ENCODE data around the gene KLF7. TPM values are rescaled to one million over a fixed set of nuclear protein-coding genes. Genes with fewer than 3 reads are reported as not detected.
A peak's percentile ranks its signal among the peaks of the same experiment; 100 is the strongest.

The KLF7 gene
- total and polyA plus RNA-seq, 4 experiments from 2014 or later: 14.1 to 47.1 (median 31.4) TPM

DNA sequence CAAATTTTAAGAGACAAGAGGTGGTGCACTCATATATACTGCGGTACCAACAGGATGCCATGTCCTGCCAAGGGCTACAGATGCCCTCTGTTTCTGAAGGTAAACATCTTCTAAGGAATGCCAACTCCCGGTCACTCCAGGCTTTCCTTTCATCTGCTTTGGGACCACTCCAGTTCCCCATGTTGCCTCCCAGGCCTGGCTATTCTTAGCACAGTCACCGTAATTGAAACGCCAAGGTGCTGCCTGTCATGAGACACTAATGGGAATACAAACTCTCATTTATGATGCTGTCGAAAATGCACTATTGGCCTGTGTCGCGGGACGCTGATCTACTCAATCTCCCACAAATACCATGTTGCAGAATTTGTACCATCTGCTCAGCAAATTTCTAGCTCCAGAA is 79.6 kb downstream of the KLF7 start:
- Mint-ChIP-seq H3K9me3 (no peaks in the 10 kb centered on the region), H3K27ac (peak overlapping the region in 1 of 7 donors; percentile 18), H3K4me1 (peaks cover 10 to 25% (median 20%) of the 10 kb centered on the region in 4 donors), H3K36me3 (peaks cover 38 to 51% of the 10 kb centered on the region in 2 donors), H3K4me3 (no peak overlapping the region), H3K27me3 (no peaks in the 10 kb centered on the region)
- no peak overlapping the region for H3K4me3 ChIP-seq (ENCODE audit: low read length in 2 of 2)
- H3K9me3 ChIP-seq (ENCODE audit: control insufficient read depth in 1 of 2, low read length in 2 of 2): no peaks in the 10 kb centered on the region
- intact Hi-C loops (cut with micrococcal nuclease): no loop called here
- H3K4me1 ChIP-seq (ENCODE audit: insufficient read depth, low read length): peaks cover 8% of the 10 kb centered on the region
- H3K27ac ChIP-seq (ENCODE audit: low read depth, low read length): no peak overlapping the region
- no peaks in the 10 kb centered on the region for H3K27me3 ChIP-seq (ENCODE audit: insufficient read depth, low read length)
- CTCF ChIA-PET (ENCODE audit: partially characterized antibody): no interaction called here
- POLR2A ChIA-PET (ENCODE audit: partially characterized antibody): no interaction called here
- H3K36me3 ChIP-seq (ENCODE audit: insufficient read depth, low read length): no peaks in the 10 kb centered on the region
- DNase-seq: no peak

DNA sequence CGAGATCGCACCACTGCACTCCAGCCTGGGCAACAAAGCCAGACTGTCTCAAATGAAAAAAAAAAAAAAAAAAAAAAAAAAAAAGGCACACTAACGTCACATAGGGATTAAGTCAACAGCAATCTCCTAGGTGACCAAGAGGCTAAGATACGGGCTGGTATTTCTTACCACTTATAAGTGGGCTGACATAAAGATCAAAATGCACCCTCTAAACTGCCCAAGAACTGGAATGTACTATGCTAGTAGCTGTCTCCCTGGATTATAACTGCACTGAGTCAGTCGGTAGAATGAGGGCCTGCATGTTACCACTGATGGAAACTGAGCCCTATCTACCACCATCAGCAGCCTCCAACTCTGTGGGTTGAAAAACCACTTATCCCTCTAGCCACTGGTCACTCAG is 80.6 kb downstream of the KLF7 start:
- Histone ChIP-seq H3K27ac (ENCODE audit: low read depth, low read length) (no peak overlapping the region), H3K4me3 (ENCODE audit: low read length in 2 of 2) (no peak overlapping the region), H3K27me3 (ENCODE audit: insufficient read depth, low read length) (no peaks in the 10 kb centered on the region), H3K36me3 (ENCODE audit: insufficient read depth, low read length) (no peaks in the 10 kb centered on the region), H3K4me1 (ENCODE audit: insufficient read depth, low read length) (peaks cover 8% of the 10 kb centered on the region), H3K9me3 (ENCODE audit: control insufficient read depth in 1 of 2, low read length in 2 of 2) (no peaks in the 10 kb centered on the region)
- no peak for DNase-seq
- Mint-ChIP-seq H3K4me3 (no peak overlapping the region), H3K36me3 (peaks cover 48 to 60% of the 10 kb centered on the region in 2 donors), H3K4me1 (peaks cover 4 to 17% (median 12%) of the 10 kb centered on the region in 4 donors), H3K27ac (no peak overlapping the region), H3K27me3 (no peaks in the 10 kb centered on the region), H3K9me3 (no peaks in the 10 kb centered on the region)
- CTCF ChIA-PET (ENCODE audit: partially characterized antibody): no interaction called here
- POLR2A ChIA-PET (ENCODE audit: partially characterized antibody): no interaction called here
- intact Hi-C loops (cut with micrococcal nuclease): no loop called here

DNA sequence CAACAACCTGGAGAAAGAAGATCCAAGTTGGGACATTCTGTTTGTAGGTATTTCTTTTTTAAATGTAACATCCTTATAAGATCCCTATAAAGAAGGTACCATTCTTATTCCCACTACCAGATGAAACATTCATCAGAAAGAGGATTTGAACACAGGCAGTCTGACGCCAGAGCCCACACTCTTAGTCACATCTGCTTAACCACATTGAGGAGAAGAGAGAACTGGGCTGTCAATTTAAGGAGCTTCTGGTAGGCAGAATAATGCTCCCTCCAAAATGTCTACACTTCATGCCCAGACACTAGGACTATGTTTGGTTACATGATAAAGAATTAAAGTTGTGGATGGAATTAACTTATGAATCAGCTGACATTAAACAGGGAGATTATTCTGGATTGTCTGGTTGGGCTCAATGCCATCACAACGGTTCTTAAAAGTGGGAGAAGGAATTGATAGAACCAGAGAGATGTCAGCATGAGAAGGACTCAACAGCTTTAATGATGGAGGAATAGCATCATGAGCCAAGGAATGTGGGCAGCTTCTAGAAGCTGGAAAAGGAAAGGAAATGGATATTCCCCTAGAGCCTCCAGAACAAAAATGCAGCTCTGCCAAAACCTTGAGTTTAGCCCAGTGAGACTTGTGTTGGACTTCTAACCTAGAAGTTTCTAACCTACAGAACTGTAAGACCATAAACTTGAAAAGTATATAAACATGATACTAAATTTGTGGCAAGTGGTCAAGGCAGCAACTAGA is 82.2 kb downstream of the KLF7 start:
- intact Hi-C loops (cut with micrococcal nuclease): no loop called here

DNA sequence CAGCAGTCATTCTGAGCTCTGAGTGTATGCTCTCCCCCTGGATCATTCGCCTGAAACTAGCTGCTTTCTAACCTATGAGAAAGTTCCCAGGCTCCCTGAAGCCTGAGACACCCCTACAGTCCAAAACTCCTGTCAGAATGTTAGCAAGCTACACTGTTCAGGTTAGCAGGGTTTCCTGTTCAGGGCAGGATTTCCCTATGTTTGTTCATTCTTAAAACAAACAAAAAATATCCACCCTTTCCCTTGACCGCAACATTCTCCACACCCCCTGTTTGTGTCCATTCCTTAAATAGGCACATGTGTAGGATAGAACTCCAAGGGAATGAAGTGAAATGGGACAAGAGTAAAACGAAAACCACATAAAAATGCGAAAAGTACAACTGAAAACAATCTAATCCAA is 83.1 kb downstream of the KLF7 start:
- no peak overlapping the region for H3K4me3 ChIP-seq (ENCODE audit: low read length in 2 of 2)
- intact Hi-C loops (cut with micrococcal nuclease): no loop called here
- no peak for DNase-seq
- no peak overlapping the region for H3K4me3 Mint-ChIP-seq
- no peaks in the 10 kb centered on the region for H3K4me1 Mint-ChIP-seq
- peak overlapping the region in 1 of 7 donors; percentile 5 for H3K27ac Mint-ChIP-seq
- H3K36me3 ChIP-seq (ENCODE audit: insufficient read depth, low read length): no peaks in the 10 kb centered on the region
- ChIA-PET CTCF (ENCODE audit: partially characterized antibody) (no interaction called here), POLR2A (ENCODE audit: partially characterized antibody) (no interaction called here)
- no peaks in the 10 kb centered on the region for H3K27me3 ChIP-seq (ENCODE audit: insufficient read depth, low read length)
- H3K27ac ChIP-seq (ENCODE audit: low read depth, low read length): no peak overlapping the region
- H3K4me1 ChIP-seq (ENCODE audit: insufficient read depth, low read length): no peaks in the 10 kb centered on the region
- H3K27me3 Mint-ChIP-seq: no peaks in the 10 kb centered on the region
- peaks cover 59% of the 10 kb centered on the region in 2 donors for H3K36me3 Mint-ChIP-seq
- no peaks in the 10 kb centered on the region for H3K9me3 ChIP-seq (ENCODE audit: control insufficient read depth in 1 of 2, low read length in 2 of 2)
- no peaks in the 10 kb centered on the region for H3K9me3 Mint-ChIP-seq

More for the DNA sequence above, 82.2 kb downstream of the KLF7 start:
- H3K4me3 Mint-ChIP-seq: no peak overlapping the region
- no peak for DNase-seq
- Histone ChIP-seq H3K4me3 (ENCODE audit: low read length in 2 of 2) (no peak overlapping the region), H3K27me3 (ENCODE audit: insufficient read depth, low read length) (no peaks in the 10 kb centered on the region), H3K9me3 (ENCODE audit: control insufficient read depth in 1 of 2, low read length in 2 of 2) (no peaks in the 10 kb centered on the region), H3K27ac (ENCODE audit: low read depth, low read length) (no peak overlapping the region), H3K36me3 (ENCODE audit: insufficient read depth, low read length) (no peaks in the 10 kb centered on the region), H3K4me1 (ENCODE audit: insufficient read depth, low read length) (no peaks in the 10 kb centered on the region)
- no peaks in the 10 kb centered on the region for H3K27me3 Mint-ChIP-seq
- H3K27ac Mint-ChIP-seq: peak overlapping the region in 1 of 7 donors; percentile 38
- no peaks in the 10 kb centered on the region for H3K9me3 Mint-ChIP-seq
- H3K36me3 Mint-ChIP-seq: peaks cover 59 to 64% of the 10 kb centered on the region in 2 donors
- H3K4me1 Mint-ChIP-seq: peaks cover 0 to 6% (median 4%) of the 10 kb centered on the region in 4 donors
- CTCF ChIA-PET (ENCODE audit: partially characterized antibody): no interaction called here
- POLR2A ChIA-PET (ENCODE audit: partially characterized antibody): no interaction called here

DNA sequence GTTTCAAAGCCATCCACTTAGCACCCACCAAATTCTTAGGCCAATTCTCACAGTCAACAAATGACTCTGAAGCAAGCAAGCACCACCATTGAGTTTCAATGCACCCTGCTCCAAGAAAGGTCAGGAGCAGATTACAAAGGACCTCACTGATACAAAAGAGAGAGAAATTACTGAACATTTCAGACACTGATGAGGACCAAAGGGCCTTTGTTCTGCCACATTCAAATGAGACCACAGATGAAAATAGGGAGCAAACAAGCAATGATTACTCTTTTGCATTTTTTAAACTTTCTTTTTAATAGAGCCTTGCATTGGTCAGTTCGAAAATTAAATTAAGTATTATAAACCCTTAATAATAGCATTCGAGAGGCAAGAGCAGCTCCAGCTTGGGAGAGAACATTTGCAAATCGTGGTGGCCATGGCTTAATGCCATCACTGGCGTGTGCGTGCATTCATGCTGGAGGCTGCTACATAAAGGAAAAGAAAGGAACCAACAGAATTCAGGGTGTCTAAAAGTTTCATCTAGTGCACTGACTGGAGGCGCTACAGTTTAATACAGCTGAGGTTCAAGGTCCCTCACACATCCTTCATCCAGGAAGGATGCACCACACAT is 87.5 kb downstream of the KLF7 start:
- ChIA-PET CTCF (ENCODE audit: partially characterized antibody) (no interaction called here), POLR2A (ENCODE audit: partially characterized antibody) (no interaction called here)
- no peak for DNase-seq
- Mint-ChIP-seq H3K27me3 (peaks cover 0 to 5% of the 10 kb centered on the region in 2 donors), H3K4me1 (peaks cover 17 to 26% (median 21%) of the 10 kb centered on the region in 4 donors), H3K27ac (no peak overlapping the region), H3K4me3 (no peak overlapping the region), H3K9me3 (no peaks in the 10 kb centered on the region), H3K36me3 (peaks cover 33 to 43% of the 10 kb centered on the region in 2 donors)
- Histone ChIP-seq H3K9me3 (ENCODE audit: control insufficient read depth in 1 of 2, low read length in 2 of 2) (no peaks in the 10 kb centered on the region), H3K4me3 (ENCODE audit: low read length in 2 of 2) (no peak overlapping the region), H3K27me3 (ENCODE audit: insufficient read depth, low read length) (no peaks in the 10 kb centered on the region), H3K36me3 (ENCODE audit: insufficient read depth, low read length) (no peaks in the 10 kb centered on the region), H3K4me1 (ENCODE audit: insufficient read depth, low read length) (peaks cover 17% of the 10 kb centered on the region), H3K27ac (ENCODE audit: low read depth, low read length) (no peak overlapping the region)
- intact Hi-C loops (cut with micrococcal nuclease): no loop called here

DNA sequence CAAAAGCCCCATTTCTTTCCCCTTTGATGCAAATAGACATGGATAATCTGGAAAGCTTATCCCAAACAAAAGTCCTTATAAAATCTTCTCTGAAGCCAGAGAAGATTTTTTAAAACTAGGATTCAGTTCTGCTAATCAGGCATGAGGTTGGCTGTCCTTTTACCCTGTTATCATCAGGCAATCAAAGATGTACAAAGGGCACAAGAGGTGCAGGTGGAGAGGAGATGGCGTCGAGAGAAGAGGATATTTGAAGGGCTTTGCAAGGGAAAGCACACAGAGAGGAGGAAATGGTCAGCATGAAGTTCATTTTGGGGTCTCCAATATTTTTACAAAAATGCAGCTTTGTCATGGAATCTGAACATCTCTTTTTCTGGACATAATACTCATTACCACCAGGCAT is 88.5 kb downstream of the KLF7 start:
- H3K4me3 ChIP-seq (ENCODE audit: low read length in 2 of 2): no peak overlapping the region
- no peaks in the 10 kb centered on the region for H3K36me3 ChIP-seq (ENCODE audit: insufficient read depth, low read length)
- H3K27ac Mint-ChIP-seq: no peak overlapping the region
- ChIA-PET POLR2A (ENCODE audit: partially characterized antibody) (no interaction called here), CTCF (ENCODE audit: partially characterized antibody) (no interaction called here)
- H3K4me1 Mint-ChIP-seq: peaks cover 20 to 30% (median 22%) of the 10 kb centered on the region in 4 donors
- intact Hi-C loops (cut with micrococcal nuclease): no loop called here
- DNase-seq: no peak
- peaks cover 24 to 40% of the 10 kb centered on the region in 2 donors for H3K36me3 Mint-ChIP-seq
- no peak overlapping the region for H3K4me3 Mint-ChIP-seq
- H3K27me3 Mint-ChIP-seq: peaks cover 2 to 5% of the 10 kb centered on the region in 2 donors
- H3K27me3 ChIP-seq (ENCODE audit: insufficient read depth, low read length): no peaks in the 10 kb centered on the region
- H3K9me3 ChIP-seq (ENCODE audit: control insufficient read depth in 1 of 2, low read length in 2 of 2): no peaks in the 10 kb centered on the region
- H3K27ac ChIP-seq (ENCODE audit: low read depth, low read length): no peak overlapping the region
- H3K9me3 Mint-ChIP-seq: no peaks in the 10 kb centered on the region
- H3K4me1 ChIP-seq (ENCODE audit: insufficient read depth, low read length): peaks cover 17% of the 10 kb centered on the region

DNA sequence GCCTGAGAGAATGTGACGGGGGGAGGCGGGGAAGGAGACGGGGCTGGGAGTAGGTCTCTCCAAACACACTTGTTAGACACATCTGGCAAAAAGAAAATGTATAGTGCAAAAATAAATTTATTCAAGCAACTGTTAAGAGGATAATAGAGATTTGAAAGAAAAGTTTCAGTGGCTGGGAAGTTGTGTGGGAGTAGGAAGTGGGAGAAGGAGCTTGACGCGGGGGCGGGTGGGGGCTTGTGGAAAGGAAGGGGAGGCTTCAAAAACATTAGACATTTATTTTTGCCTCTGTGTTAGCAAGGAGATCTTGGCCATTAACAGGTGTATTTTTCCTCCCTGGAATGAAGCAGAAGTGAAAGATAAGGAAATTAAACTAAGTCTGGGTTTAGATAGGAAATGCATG is 90.3 kb downstream of the KLF7 start:
- no peaks in the 10 kb centered on the region for H3K36me3 ChIP-seq (ENCODE audit: insufficient read depth, low read length)

More for the DNA sequence above, 90.3 kb downstream of the KLF7 start:
- ChIA-PET POLR2A (ENCODE audit: partially characterized antibody) (interaction anchor here (3.2 to 3.4 kb wide), 2 partner anchors 68 to 91 kb away, joined by 20 to 32 read pairs; partner anchors contain the start of gene KLF7), CTCF (ENCODE audit: partially characterized antibody) (interaction anchor here (1.1 kb wide), 1 partner anchor 67 kb away, joined by 3 read pairs; no protein-coding TSS in a partner anchor)
- Mint-ChIP-seq H3K27me3 (peaks cover 2 to 5% of the 10 kb centered on the region in 2 donors), H3K27ac (no peak overlapping the region), H3K4me3 (no peak overlapping the region), H3K4me1 (peaks cover 20 to 30% (median 22%) of the 10 kb centered on the region in 4 donors), H3K9me3 (no peaks in the 10 kb centered on the region), H3K36me3 (peaks cover 9 to 25% of the 10 kb centered on the region in 2 donors)
- Histone ChIP-seq H3K4me3 (ENCODE audit: low read length in 2 of 2) (no peak overlapping the region), H3K27me3 (ENCODE audit: insufficient read depth, low read length) (no peaks in the 10 kb centered on the region), H3K9me3 (ENCODE audit: control insufficient read depth in 1 of 2, low read length in 2 of 2) (no peaks in the 10 kb centered on the region), H3K27ac (ENCODE audit: low read depth, low read length) (no peak overlapping the region), H3K4me1 (ENCODE audit: insufficient read depth, low read length) (peaks cover 17% of the 10 kb centered on the region)
- intact Hi-C loops (cut with micrococcal nuclease): no loop called here
- no peak for DNase-seq

All from CD4-positive, alpha-beta memory T cell (primary cell).